HEK293T (cell line): Measurements from ENCODE around the gene PNRC1.

Source experiments
- BHLHE40 ChIP-seq: fragments of 450-650 bp; IDR thresholded peaks from 2 replicates; pipeline ENCODE4 v1.6.1; 2016; ENCODE audit warnings: mild to moderate bottlenecking, moderate library complexity, borderline replicate concordance
- FOXM1 ChIP-seq: fragments of 450-650 bp; IDR thresholded peaks from 2 replicates; pipeline ENCODE4 v1.6.1; 2017; ENCODE audit warnings: mild to moderate bottlenecking, borderline replicate concordance
- HDGF ChIP-seq: fragments of 450-650 bp; IDR thresholded peaks from 2 replicates; pipeline ENCODE4 v1.6.1; 2017; ENCODE audit warnings: antibody characterized with exemption, borderline replicate concordance
- LEF1 ChIP-seq: fragments of 450-650 bp; IDR thresholded peaks from 2 replicates; pipeline ENCODE4 v1.6.1; 2017; ENCODE audit warnings: mild to moderate bottlenecking, borderline replicate concordance
- ZNF384 ChIP-seq: fragments of 450-650 bp; IDR thresholded peaks from 2 replicates; pipeline ENCODE4 v1.6.1; 2016

DNA sequence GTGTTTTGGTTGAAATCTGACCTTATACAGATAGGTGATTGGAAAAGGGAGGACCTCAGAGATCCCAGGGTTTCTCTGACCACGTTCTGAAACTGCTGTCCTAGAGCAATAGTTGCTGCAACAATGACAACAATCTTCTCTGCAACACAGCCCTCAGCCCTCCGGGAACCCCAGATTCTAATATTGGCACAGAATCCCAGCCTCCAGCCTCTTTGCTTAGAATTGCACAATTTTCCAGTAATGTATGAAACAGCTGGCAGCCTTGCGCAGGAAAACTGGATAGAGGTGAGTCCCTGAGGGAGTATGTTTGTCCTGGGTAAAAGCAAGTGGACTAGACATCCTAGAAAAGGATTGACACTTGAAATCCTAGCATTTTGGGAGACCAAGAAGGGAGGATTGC lies 30.4 kb upstream of the PNRC1 start:
- TF ChIP-seq FOXM1 (no peak), ZNF384 (no peak), LEF1 (no peak), HDGF (no peak), BHLHE40 (no peak)
